GM10266 (cell line): ENCODE measurements around the gene CCL23.

Experiments
- DNase-seq: peaks from one replicate; pipeline ENCODE4 v3.0.0; 2012; ENCODE audit errors: extremely low spot score
- CTCF ChIP-seq: IDR thresholded peaks from 2 replicates; pipeline ENCODE4 v1.5.1; 2012; ENCODE audit warnings: mild to moderate bottlenecking, low read depth; ENCODE audit not compliant: control insufficient read depth, insufficient read depth; ENCODE audit errors: missing control alignments

Gene CCL23

GRCh38 chr17:36004594-36005108 is 13.1 kb downstream of the CCL23 start:
- no peak for DNase-seq
- no peak for TF ChIP-seq CTCF

- no peak for TF ChIP-seq CTCF
- DNase-seq = no peak
Measured at GRCh38 chr17:36002631-36003030, 15.1 kb downstream of the CCL23 start.

GRCh38 chr17:36001862-36002603 is 15.7 kb downstream of the CCL23 start:
- no peak for DNase-seq
- no peak for TF ChIP-seq CTCF

- no peak for DNase-seq
- TF ChIP-seq CTCF = no peak
Measured at GRCh38 chr17:36001110-36001771, 16.5 kb downstream of the CCL23 start, which contains the start of gene CCL15. Gene CCL15, minus strand, starts transcription at chr17:36001553. Its CDS starts 61 bp downstream, at chr17:36001492.

- DNase-seq = no peak
- TF ChIP-seq CTCF = no peak
Measured at GRCh38 chr17:36000732-36001109, 17.1 kb downstream of the CCL23 start.

GRCh38 chr17:35998756-35999155 is 19.0 kb downstream of the CCL23 start:
- DNase-seq = no peak
- TF ChIP-seq CTCF = no peak
